Measurements from ENCODE around the gene DIP2C.

The DIP2C gene

DNA sequence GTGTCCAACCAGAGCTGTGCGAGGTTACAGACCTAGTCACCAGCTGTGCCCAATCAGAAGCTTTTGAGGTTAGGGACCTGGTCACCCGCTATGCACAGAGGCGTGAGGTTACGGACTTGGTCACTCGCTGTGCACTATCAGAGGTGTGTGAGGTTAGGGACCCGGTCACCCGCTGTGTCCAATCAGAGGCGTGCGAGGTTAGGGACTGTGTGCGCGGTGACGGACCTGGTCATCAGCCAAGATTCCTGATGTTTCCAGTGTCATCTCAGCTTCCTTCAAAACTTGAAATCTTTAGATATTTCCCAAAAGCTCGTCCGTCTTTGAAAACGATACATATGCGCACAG, 182.1 kb downstream of the DIP2C start:
- Histone ChIP-seq H3K4me2 (ENCODE audit: low read depth, low read length, poor library complexity, severe bottlenecking) (no peak overlapping the region), H3F3A (ENCODE audit: low read depth) (no peaks in the 10 kb centered on the region), H3K36me3 (ENCODE audit: insufficient read depth, low read length) (no peaks in the 10 kb centered on the region), H3K79me2 (ENCODE audit: insufficient read depth, low read length) (no peaks in the 10 kb centered on the region), H4K20me1 (ENCODE audit: insufficient read depth, low read length, poor library complexity, severe bottlenecking) (no peaks in the 10 kb centered on the region), H2AFZ (ENCODE audit: low read length) (no peak overlapping the region), H3K9me3 (ENCODE audit: insufficient read depth, low read depth, low read length) (no peaks in the 10 kb centered on the region), H3K9ac (ENCODE audit: low read depth, low read length, poor library complexity, severe bottlenecking) (no peak overlapping the region), H3K27me3 (ENCODE audit: insufficient read depth, low read length, poor library complexity, severe bottlenecking) (no peaks in the 10 kb centered on the region), H3K9me2 (replicated peaks; ENCODE audit: low read depth, low read length) (no peaks in the 10 kb centered on the region), H3K4me1 (ENCODE audit: insufficient read depth, low read length, poor library complexity, severe bottlenecking) (peaks cover 17% of the 10 kb centered on the region), H3K4me3 (ENCODE audit: low read length, poor library complexity, severe bottlenecking) (no peak overlapping the region)
- TF ChIP-seq, protein P1, sequence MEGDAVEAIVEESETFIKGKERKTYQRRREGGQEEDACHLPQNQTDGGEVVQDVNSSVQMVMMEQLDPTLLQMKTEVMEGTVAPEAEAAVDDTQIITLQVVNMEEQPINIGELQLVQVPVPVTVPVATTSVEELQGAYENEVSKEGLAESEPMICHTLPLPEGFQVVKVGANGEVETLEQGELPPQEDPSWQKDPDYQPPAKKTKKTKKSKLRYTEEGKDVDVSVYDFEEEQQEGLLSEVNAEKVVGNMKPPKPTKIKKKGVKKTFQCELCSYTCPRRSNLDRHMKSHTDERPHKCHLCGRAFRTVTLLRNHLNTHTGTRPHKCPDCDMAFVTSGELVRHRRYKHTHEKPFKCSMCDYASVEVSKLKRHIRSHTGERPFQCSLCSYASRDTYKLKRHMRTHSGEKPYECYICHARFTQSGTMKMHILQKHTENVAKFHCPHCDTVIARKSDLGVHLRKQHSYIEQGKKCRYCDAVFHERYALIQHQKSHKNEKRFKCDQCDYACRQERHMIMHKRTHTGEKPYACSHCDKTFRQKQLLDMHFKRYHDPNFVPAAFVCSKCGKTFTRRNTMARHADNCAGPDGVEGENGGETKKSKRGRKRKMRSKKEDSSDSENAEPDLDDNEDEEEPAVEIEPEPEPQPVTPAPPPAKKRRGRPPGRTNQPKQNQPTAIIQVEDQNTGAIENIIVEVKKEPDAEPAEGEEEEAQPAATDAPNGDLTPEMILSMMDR (conservative IDR thresholded peaks at IDR 0.05; ENCODE audit: low read length) = no peak
- TF ChIP-seq EZH2phosphoT487 (IDR thresholded peaks at IDR 0.05; ENCODE audit: borderline replicate concordance) = no peak

DNA sequence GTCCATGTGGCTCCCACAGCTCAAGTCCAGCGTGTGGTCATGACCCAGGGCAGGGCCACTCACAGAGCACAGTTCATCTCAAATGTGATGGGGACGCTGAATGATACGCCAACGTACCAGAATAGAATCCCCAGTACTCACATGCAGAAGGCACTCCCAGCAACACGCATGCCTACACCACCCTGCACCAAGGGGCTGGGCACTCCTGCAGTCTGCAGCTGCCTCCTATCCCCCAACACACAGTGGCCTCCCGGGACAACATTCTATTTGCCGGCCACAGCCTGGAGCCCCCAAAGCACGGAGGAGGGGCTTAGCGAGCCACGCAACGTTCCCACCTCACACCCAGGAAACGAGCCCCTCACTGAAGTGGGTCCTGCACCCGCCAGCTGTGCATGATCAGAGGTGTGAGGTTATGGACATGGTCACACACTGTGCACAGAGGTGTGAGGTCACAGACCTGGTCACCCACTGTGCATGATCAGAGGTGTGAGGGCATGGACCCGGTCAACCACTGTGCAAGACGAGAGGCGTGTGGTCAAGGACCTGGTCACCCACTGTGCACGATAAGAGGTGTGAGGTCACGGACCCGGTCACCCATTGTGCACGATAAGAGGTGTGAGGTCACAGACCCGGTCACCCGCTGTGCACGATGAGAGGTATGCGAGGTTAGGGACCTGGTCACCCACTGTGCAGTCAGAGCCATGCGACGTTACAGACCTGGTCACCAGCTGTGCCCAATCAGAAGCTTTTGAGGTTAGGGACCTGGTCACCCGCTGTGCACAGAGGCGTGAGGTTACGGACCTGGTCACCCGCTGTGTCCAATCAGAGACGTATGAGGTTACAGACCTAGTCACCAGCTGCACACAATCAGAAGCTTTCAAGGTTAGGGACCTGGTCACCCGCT, 182.8 kb downstream of the DIP2C start:
- Histone ChIP-seq H2AFZ (ENCODE audit: low read length) (no peak overlapping the region), H3K9me3 (ENCODE audit: insufficient read depth, low read depth, low read length) (no peaks in the 10 kb centered on the region), H3K27me3 (ENCODE audit: insufficient read depth, low read length, poor library complexity, severe bottlenecking) (no peaks in the 10 kb centered on the region), H3K4me1 (ENCODE audit: insufficient read depth, low read length, poor library complexity, severe bottlenecking) (peaks cover 23% of the 10 kb centered on the region), H3K79me2 (ENCODE audit: insufficient read depth, low read length) (no peaks in the 10 kb centered on the region), H3K9me2 (replicated peaks; ENCODE audit: low read depth, low read length) (no peaks in the 10 kb centered on the region), H3K36me3 (ENCODE audit: insufficient read depth, low read length) (no peaks in the 10 kb centered on the region), H4K20me1 (ENCODE audit: insufficient read depth, low read length, poor library complexity, severe bottlenecking) (no peaks in the 10 kb centered on the region), H3K4me3 (ENCODE audit: low read length, poor library complexity, severe bottlenecking) (no peak overlapping the region), H3K9ac (ENCODE audit: low read depth, low read length, poor library complexity, severe bottlenecking) (no peak overlapping the region), H3K4me2 (ENCODE audit: low read depth, low read length, poor library complexity, severe bottlenecking) (no peak overlapping the region), H3F3A (ENCODE audit: low read depth) (no peaks in the 10 kb centered on the region)
- TF ChIP-seq EZH2phosphoT487 (IDR thresholded peaks at IDR 0.05; ENCODE audit: borderline replicate concordance) = no peak
- TF ChIP-seq, protein P1 (conservative IDR thresholded peaks at IDR 0.05; ENCODE audit: low read length) = no peak

DNA sequence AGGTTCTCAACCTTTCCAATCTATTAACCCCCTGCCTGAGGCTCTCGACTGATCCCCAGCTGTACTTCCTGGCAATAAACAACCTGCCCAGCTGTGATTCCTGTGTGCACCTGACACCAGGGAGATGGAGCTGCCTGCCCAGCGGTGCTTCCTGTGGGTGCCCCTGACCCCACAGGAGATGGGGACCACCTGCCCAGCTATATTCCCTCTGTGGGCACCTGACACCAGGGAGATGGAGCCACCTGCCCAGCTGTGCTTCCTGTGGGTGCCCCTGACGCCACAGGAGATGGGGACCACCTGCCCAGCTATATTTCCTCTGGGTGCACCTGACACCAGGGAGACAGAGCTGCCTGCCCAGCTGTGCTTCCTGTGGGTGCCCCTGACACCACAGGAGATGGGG, 184.0 kb downstream of the DIP2C start:
- TF ChIP-seq, protein P1 (conservative IDR thresholded peaks at IDR 0.05; ENCODE audit: low read length) = no peak
- TF ChIP-seq EZH2phosphoT487 (IDR thresholded peaks at IDR 0.05; ENCODE audit: borderline replicate concordance) = no peak
- Histone ChIP-seq H3K79me2 (ENCODE audit: insufficient read depth, low read length) (no peaks in the 10 kb centered on the region), H3K36me3 (ENCODE audit: insufficient read depth, low read length) (no peaks in the 10 kb centered on the region), H3K4me1 (ENCODE audit: insufficient read depth, low read length, poor library complexity, severe bottlenecking) (peaks cover 32% of the 10 kb centered on the region), H3K9me3 (ENCODE audit: insufficient read depth, low read depth, low read length) (no peaks in the 10 kb centered on the region), H3K9ac (ENCODE audit: low read depth, low read length, poor library complexity, severe bottlenecking) (no peak overlapping the region), H4K20me1 (ENCODE audit: insufficient read depth, low read length, poor library complexity, severe bottlenecking) (no peaks in the 10 kb centered on the region), H3K4me3 (ENCODE audit: low read length, poor library complexity, severe bottlenecking) (no peak overlapping the region), H2AFZ (ENCODE audit: low read length) (no peak overlapping the region), H3K27me3 (ENCODE audit: insufficient read depth, low read length, poor library complexity, severe bottlenecking) (no peaks in the 10 kb centered on the region), H3K9me2 (replicated peaks; ENCODE audit: low read depth, low read length) (no peaks in the 10 kb centered on the region), H3K4me2 (ENCODE audit: low read depth, low read length, poor library complexity, severe bottlenecking) (no peak overlapping the region), H3F3A (ENCODE audit: low read depth) (no peaks in the 10 kb centered on the region)

Data from Loucy (cell line).